Right lobe of liver (tissue), 6 donors: ENCODE results near the gene RBM23. TPM values are rescaled to one million over a fixed set of nuclear protein-coding genes. Genes with fewer than 3 reads are reported as not detected.
"Not testable (repeated sequence)": the region's sequence is repeated elsewhere in the genome, so short reads cannot be mapped to it uniquely, and the experiment has no call there.

Source experiments
- ATAC-seq, 4 donors: fragments of 200-7000 bp; cut with Tn5 transposase; one replicate each; pipeline ENCODE4 v1.9.1; 2020; ENCODE audit warnings: mild to moderate bottlenecking in 4 of 4, moderate library complexity in 4 of 4
- DNase-seq, 3 donors: peaks; one replicate each; pipeline ENCODE4 v3.0.0-alpha.2; 2020
- H3K27ac ChIP-seq, 3 donors: fragments of 200-600 bp; one replicate each; pipeline ENCODE4 v1.8.0; 2022
- H3K27me3 ChIP-seq, 2 donors: fragments of 200-600 bp; one replicate each; pipeline ENCODE4 v1.8.0; 2022
- H3K36me3 ChIP-seq, 4 donors: fragments of 200-600 bp; sonication (generic) in 1 of 4; one replicate each; pipeline versions ENCODE4 v1.5.1 to v1.8.0; 2017 to 2022; ENCODE audit warnings: control low read depth in 1 of 4
- H3K4me1 ChIP-seq, 4 donors: fragments of 200-600 bp; sonication (generic) in 1 of 4; one replicate each; pipeline versions ENCODE4 v1.5.1 to v1.8.0; 2017 to 2022; ENCODE audit warnings: control low read depth in 1 of 4
- H3K4me3 ChIP-seq, 3 donors: fragments of 200-600 bp; one replicate each; pipeline ENCODE4 v1.8.0; 2022
- H3K9me3 ChIP-seq, 4 donors: fragments of 200-600 bp; sonication (generic) in 1 of 4; one replicate each; pipeline versions ENCODE4 v1.5.1 to v1.8.0; 2017 to 2022; ENCODE audit warnings: control low read depth in 1 of 4
- CTCF ChIP-seq, 4 donors: fragments of 200-600 bp in 3 of 4; fragments of 450-650 bp in 1 of 4; IDR thresholded peaks; one replicate each; pipeline versions ENCODE4 v1.5.1 to v1.8.0; 2016 to 2022; ENCODE audit warnings: antibody characterized with exemption in 4 of 4, mild to moderate bottlenecking in 2 of 4
- POLR2A ChIP-seq: fragments of 450-650 bp; IDR thresholded peaks from one replicate; pipeline ENCODE4 v1.6.1; 2017; ENCODE audit warnings: antibody characterized with exemption, mild to moderate bottlenecking
- WGBS: methylation state at CpG from one replicate; pipeline ENCODE4 v1.1.6; 2018; ENCODE audit warnings: low coverage, low lambda C conversion rate; ENCODE audit not compliant: insufficient coverage; ENCODE audit errors: missing lambda C conversion rate; 5-methylcytosine and 5-hydroxymethylcytosine counted together
- intact Hi-C, 2 donors: fragments of 100-400 bp; cut with DNase I; formaldehyde crosslinking; loops; one replicate each; pipeline versions ENCODE4 v1.11.2 to v1.14.1; 2022
- total RNA-seq, 6 experiments: library from RNA; depleted of rRNA in 2 of 6; stranded (reverse); fragments of >200 nt in 2 of 6; fragmentation: NEBNext Ultra II Directional in 3 of 6; extraction: Animal tissue kit (Norgen Biotek cat#: 25700) in 3 of 6; gene quantifications; one replicate each; pipeline versions ENCODE4 v1.1.0 to v1.2.4, GENCODE V29; 2016 to 2023
- donor health status: DM: no; HTN: yes; CAD: no.
- donor health status: DM: no; HTN: no; CAD: no.
- donor health status: DM: no; HTN: no; CAD: no.
- donor health status: DM: no; HTN: yes; CAD: no.
- donor health status: DM: no; HTN: yes; CAD: no.

Gene RBM23
- total RNA-seq, 6 experiments from 2014 or later, result 22.2 to 38.0 (median 34.0) TPM

- ATAC-seq, result no peak
- no peak for DNase-seq
- Histone ChIP-seq H3K4me1 (peaks cover 0 to 22% (median 9%) of the 10 kb centered on the region in 4 donors), H3K36me3 (peaks cover 0 to 52% (median 21%) of the 10 kb centered on the region in 4 donors), H3K27me3 (no peaks in the 10 kb centered on the region), H3K9me3 (no peaks in the 10 kb centered on the region), H3K4me3 (no peak overlapping the region), H3K27ac (no peak overlapping the region)
- TF ChIP-seq POLR2A, result no peak
- TF ChIP-seq CTCF (IDR thresholded peaks at IDR 0.05), result no peak
- 90% methylated on average over 4 of the region's 6 CpGs for WGBS
- intact Hi-C loops, result no loop called here
These were observed 1.7 kb upstream of the RBM23 start for GRCh38 chr14:22920697-22921096.

- ATAC-seq, result no peak
- H3K27me3 ChIP-seq, result no peaks in the 10 kb centered on the region
- 22% methylated on average over 3 of the region's 10 CpGs for WGBS
- no peaks in the 10 kb centered on the region for H3K9me3 ChIP-seq
- TF ChIP-seq CTCF (IDR thresholded peaks at IDR 0.05) (no peak), POLR2A (no peak)
- H3K36me3 ChIP-seq, result peaks cover 0 to 42% (median 19%) of the 10 kb centered on the region in 4 donors
- intact Hi-C loops, result no loop called here
- peaks cover 0 to 29% (median 11%) of the 10 kb centered on the region in 4 donors for H3K4me1 ChIP-seq
- peak overlapping the region; percentile 41 to 71 (median 54) for H3K27ac ChIP-seq
- DNase-seq, result no peak
- peak overlapping the region; percentile 15 to 34 (median 27) for H3K4me3 ChIP-seq
These were observed 612 bp upstream of the RBM23 start for GRCh38 chr14:22919601-22919921.

GRCh38 chr14:22915886-22916521 lies 2.9 kb downstream of the RBM23 start:
- Histone ChIP-seq H3K4me1 (peaks cover 0 to 29% (median 12%) of the 10 kb centered on the region in 4 donors), H3K9me3 (no peaks in the 10 kb centered on the region), H3K27ac (peak overlapping the region; percentile 21 to 100 (median 100)), H3K27me3 (no peaks in the 10 kb centered on the region), H3K36me3 (peaks cover 0 to 14% (median 5%) of the 10 kb centered on the region in 4 donors), H3K4me3 (no peak overlapping the region)
- ATAC-seq, result peak; percentile 29 to 44 (median 36)
- intact Hi-C loops, result no loop called here
- DNase-seq, result peak; percentile 51 to 77 (median 62)
- 32% methylated on average over 6 of the region's 8 CpGs for WGBS
- TF ChIP-seq POLR2A (no peak), CTCF (IDR thresholded peaks at IDR 0.05) (no peak)

GRCh38 chr14:22914836-22915235 lies 4.1 kb downstream of the RBM23 start:
- Histone ChIP-seq H3K27ac (peak overlapping the region in 1 of 3 donors; percentile 100), H3K36me3 (peaks cover 0 to 16% (median 4%) of the 10 kb centered on the region in 4 donors), H3K4me1 (peaks cover 0 to 28% (median 12%) of the 10 kb centered on the region in 4 donors)
- intact Hi-C loops, result loop anchor here in 1 of 2 donors (1.0 kb wide), 1 partner anchor 10 kb away; no protein-coding TSS in a partner anchor
- not testable (repeated sequence) for ATAC-seq, H3K9me3 ChIP-seq, DNase-seq, H3K4me3 ChIP-seq, H3K27me3 ChIP-seq
- WGBS, result 100% methylated on average over 1 of the region's 4 CpGs

- intact Hi-C loops, result no loop called here
- ATAC-seq, result no peak
- Histone ChIP-seq H3K36me3 (peaks cover 4 to 55% (median 25%) of the 10 kb centered on the region in 4 donors), H3K9me3 (no peaks in the 10 kb centered on the region), H3K4me1 (peaks cover 0 to 9% (median 6%) of the 10 kb centered on the region in 4 donors), H3K27ac (no peak overlapping the region), H3K27me3 (no peaks in the 10 kb centered on the region), H3K4me3 (no peak overlapping the region)
- no peak for DNase-seq
- TF ChIP-seq CTCF (IDR thresholded peaks at IDR 0.05) (no peak), POLR2A (no peak)
- 84% methylated on average over 5 of the region's 5 CpGs for WGBS
These were observed 8.0 kb downstream of the RBM23 start for GRCh38 chr14:22910916-22911315.
